ENCODE measurements around the gene INTS15. TPM values are rescaled to one million over a fixed set of nuclear protein-coding genes. Genes with fewer than 3 reads are reported as not detected.

Gene INTS15
- total and polyA plus RNA-seq, 10 of the 15 experiments (the other 5 are each of a cell fraction or from before 2014, with no cell fraction given): 0.89 to 28.2 (median 16.8) TPM

DNA sequence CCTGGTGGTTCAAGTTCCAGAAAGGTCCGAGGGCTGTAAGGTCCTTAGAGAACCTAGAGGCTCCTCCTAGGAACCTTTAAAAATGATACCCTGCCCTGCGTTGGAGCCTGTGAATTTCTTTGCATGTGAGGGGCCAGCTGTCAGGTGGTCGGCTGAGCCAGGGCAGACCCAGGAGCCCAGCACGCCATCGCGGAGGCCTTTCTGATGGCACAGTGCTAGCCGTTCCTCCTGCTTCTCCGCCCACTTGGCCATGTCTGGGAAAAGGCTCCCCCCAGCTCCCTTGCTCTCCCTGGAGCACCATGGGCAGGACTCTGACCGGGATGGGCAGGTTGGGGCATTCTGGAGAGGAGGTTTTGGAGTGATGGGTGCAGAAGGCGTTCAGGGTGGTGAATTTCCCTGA, 54.9 kb downstream of the INTS15 start:
- H3K27me3 ChIP-seq (replicated peaks in 1 of 2; ENCODE audit: control insufficient read depth in 2 of 2, insufficient read depth in 2 of 2, low read length in 1 of 2): no peaks in the 10 kb centered on the region
- no peak overlapping the region for H3K4me2 ChIP-seq (ENCODE audit: control insufficient read depth, insufficient read depth)
- ChIA-PET POLR2A (no interaction called here), CTCF (no interaction called here), SMC1A (ENCODE audit: uncharacterized antibody, unreplicated experiment) (no interaction called here), RAD21 (ENCODE audit: unreplicated experiment) (no interaction called here)
- no peaks in the 10 kb centered on the region for H4K20me1 ChIP-seq (ENCODE audit: control insufficient read depth, insufficient read depth)
- H3K79me2 ChIP-seq (ENCODE audit: control insufficient read depth, insufficient read depth, low read length): no peaks in the 10 kb centered on the region
- WGBS (ENCODE audit: insufficient coverage, insufficient replicate concordance, low lambda C conversion rate, missing lambda C conversion rate): 92% methylated on average over 9 of the region's 10 CpGs
- no peaks in the 10 kb centered on the region for H3K4me1 ChIP-seq (ENCODE audit: control insufficient read depth, insufficient read depth, low read length)
- no peak for ATAC-seq
- H3K9me3 ChIP-seq (replicated peaks; ENCODE audit: control insufficient read depth, insufficient read depth, low read length): no peaks in the 10 kb centered on the region; the same call in 2 of the 3 replicates
- intact Hi-C loops (cut with micrococcal nuclease; ENCODE audit: unreplicated experiment) (no loop called here), in situ Hi-C loops (cut with MboI) (no loop called here)
- no peak overlapping the region for H3K9ac ChIP-seq (ENCODE audit: control insufficient read depth, insufficient read depth, low read length)
- FAIRE-seq: no peak
- peaks cover 5 to 42% of the 10 kb centered on the region in 2 experiments for H3K36me3 ChIP-seq (ENCODE audit: control insufficient read depth in 2 of 2, insufficient read depth in 2 of 2, low read length in 1 of 2)
- DNase-seq (ENCODE audit: low read depth, low spot score): no peak
- H3K27ac ChIP-seq (ENCODE audit: control insufficient read depth, insufficient read depth): no peak overlapping the region
- H2AFZ ChIP-seq (ENCODE audit: control insufficient read depth, low read depth, low read length): no peak overlapping the region
- no peak overlapping the region for H3K4me3 ChIP-seq
- BruUV-seq (replicated peaks): no TSS peak
- TF ChIP-seq NFXL1 (IDR thresholded peaks at IDR 0.05; ENCODE audit: borderline replicate concordance) (no peak), SP1 (IDR thresholded peaks at IDR 0.05; ENCODE audit: low read depth, low read length) (no peak), STAT1 (conservative IDR thresholded peaks at IDR 0.05) (no peak), MEF2A (IDR thresholded peaks at IDR 0.05; ENCODE audit: insufficient read depth, low read depth, low read length) (no peak), STAT3 (IDR thresholded peaks at IDR 0.05; ENCODE audit: low read depth, low read length) (no peak), PML (IDR thresholded peaks at IDR 0.05; ENCODE audit: low read length) (no peak), SMARCA5 (IDR thresholded peaks at IDR 0.05) (no peak), WRNIP1 (IDR thresholded peaks at IDR 0.05; ENCODE audit: borderline replicate concordance, low read depth, low read length) (no peak), MTA2 (IDR thresholded peaks at IDR 0.05; ENCODE audit: low read depth) (no peak), NR2C2 (IDR thresholded peaks at IDR 0.05; ENCODE audit: borderline replicate concordance, control insufficient read depth, insufficient read length, low read depth) (no peak), TCF3 (IDR thresholded peaks at IDR 0.05; ENCODE audit: borderline replicate concordance, insufficient read depth, low read depth, low read length) (no peak), BCL11A (IDR thresholded peaks at IDR 0.05; ENCODE audit: low read depth, low read length) (no peak), EP300 (IDR thresholded peaks at IDR 0.05; ENCODE audit: borderline replicate concordance in 1 of 2, control insufficient read depth in 1 of 2, low read depth in 2 of 2, low read length in 2 of 2) (no peak), YY1 (IDR thresholded peaks at IDR 0.05; ENCODE audit: low read depth, low read length) (no peak), TARDBP (IDR thresholded peaks at IDR 0.05; ENCODE audit: borderline replicate concordance) (no peak)
- TF ChIP-seq, protein P1, sequence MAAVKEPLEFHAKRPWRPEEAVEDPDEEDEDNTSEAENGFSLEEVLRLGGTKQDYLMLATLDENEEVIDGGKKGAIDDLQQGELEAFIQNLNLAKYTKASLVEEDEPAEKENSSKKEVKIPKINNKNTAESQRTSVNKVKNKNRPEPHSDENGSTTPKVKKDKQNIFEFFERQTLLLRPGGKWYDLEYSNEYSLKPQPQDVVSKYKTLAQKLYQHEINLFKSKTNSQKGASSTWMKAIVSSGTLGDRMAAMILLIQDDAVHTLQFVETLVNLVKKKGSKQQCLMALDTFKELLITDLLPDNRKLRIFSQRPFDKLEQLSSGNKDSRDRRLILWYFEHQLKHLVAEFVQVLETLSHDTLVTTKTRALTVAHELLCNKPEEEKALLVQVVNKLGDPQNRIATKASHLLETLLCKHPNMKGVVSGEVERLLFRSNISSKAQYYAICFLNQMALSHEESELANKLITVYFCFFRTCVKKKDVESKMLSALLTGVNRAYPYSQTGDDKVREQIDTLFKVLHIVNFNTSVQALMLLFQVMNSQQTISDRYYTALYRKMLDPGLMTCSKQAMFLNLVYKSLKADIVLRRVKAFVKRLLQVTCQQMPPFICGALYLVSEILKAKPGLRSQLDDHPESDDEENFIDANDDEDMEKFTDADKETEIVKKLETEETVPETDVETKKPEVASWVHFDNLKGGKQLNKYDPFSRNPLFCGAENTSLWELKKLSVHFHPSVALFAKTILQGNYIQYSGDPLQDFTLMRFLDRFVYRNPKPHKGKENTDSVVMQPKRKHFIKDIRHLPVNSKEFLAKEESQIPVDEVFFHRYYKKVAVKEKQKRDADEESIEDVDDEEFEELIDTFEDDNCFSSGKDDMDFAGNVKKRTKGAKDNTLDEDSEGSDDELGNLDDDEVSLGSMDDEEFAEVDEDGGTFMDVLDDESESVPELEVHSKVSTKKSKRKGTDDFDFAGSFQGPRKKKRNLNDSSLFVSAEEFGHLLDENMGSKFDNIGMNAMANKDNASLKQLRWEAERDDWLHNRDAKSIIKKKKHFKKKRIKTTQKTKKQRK (IDR thresholded peaks at IDR 0.05; ENCODE audit: low read depth, low read length): no peak
- TF ChIP-seq, protein P2, sequence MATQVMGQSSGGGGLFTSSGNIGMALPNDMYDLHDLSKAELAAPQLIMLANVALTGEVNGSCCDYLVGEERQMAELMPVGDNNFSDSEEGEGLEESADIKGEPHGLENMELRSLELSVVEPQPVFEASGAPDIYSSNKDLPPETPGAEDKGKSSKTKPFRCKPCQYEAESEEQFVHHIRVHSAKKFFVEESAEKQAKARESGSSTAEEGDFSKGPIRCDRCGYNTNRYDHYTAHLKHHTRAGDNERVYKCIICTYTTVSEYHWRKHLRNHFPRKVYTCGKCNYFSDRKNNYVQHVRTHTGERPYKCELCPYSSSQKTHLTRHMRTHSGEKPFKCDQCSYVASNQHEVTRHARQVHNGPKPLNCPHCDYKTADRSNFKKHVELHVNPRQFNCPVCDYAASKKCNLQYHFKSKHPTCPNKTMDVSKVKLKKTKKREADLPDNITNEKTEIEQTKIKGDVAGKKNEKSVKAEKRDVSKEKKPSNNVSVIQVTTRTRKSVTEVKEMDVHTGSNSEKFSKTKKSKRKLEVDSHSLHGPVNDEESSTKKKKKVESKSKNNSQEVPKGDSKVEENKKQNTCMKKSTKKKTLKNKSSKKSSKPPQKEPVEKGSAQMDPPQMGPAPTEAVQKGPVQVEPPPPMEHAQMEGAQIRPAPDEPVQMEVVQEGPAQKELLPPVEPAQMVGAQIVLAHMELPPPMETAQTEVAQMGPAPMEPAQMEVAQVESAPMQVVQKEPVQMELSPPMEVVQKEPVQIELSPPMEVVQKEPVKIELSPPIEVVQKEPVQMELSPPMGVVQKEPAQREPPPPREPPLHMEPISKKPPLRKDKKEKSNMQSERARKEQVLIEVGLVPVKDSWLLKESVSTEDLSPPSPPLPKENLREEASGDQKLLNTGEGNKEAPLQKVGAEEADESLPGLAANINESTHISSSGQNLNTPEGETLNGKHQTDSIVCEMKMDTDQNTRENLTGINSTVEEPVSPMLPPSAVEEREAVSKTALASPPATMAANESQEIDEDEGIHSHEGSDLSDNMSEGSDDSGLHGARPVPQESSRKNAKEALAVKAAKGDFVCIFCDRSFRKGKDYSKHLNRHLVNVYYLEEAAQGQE (IDR thresholded peaks at IDR 0.05; ENCODE audit: low read depth, low read length): no peak
- TF ChIP-seq, protein P3, sequence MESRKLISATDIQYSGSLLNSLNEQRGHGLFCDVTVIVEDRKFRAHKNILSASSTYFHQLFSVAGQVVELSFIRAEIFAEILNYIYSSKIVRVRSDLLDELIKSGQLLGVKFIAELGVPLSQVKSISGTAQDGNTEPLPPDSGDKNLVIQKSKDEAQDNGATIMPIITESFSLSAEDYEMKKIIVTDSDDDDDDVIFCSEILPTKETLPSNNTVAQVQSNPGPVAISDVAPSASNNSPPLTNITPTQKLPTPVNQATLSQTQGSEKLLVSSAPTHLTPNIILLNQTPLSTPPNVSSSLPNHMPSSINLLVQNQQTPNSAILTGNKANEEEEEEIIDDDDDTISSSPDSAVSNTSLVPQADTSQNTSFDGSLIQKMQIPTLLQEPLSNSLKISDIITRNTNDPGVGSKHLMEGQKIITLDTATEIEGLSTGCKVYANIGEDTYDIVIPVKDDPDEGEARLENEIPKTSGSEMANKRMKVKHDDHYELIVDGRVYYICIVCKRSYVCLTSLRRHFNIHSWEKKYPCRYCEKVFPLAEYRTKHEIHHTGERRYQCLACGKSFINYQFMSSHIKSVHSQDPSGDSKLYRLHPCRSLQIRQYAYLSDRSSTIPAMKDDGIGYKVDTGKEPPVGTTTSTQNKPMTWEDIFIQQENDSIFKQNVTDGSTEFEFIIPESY (IDR thresholded peaks at IDR 0.05): no peak
